H9 (cell line): ENCODE data around the gene PARD3. TPM values are rescaled to one million over a fixed set of nuclear protein-coding genes. Genes with fewer than 3 reads are reported as not detected.

Source experiments
- DNase-seq: peaks from one replicate; pipeline ENCODE4 v3.0.0-alpha.2; 2017
- H2AFZ ChIP-seq: one replicate; pipeline ENCODE4 v1.6.1; 2013; ENCODE audit warnings: mild to moderate bottlenecking, low read length, control low read depth, moderate library complexity
- H2AK5ac ChIP-seq: 2 replicates; pipeline ENCODE4 v1.6.1; 2013; ENCODE audit warnings: low read length, control low read depth, mixed read lengths; ENCODE audit not compliant: insufficient read length
- H2BK120ac ChIP-seq: one replicate; pipeline ENCODE4 v1.6.1; 2013; ENCODE audit warnings: low read depth, mild to moderate bottlenecking, low read length, control low read depth, inconsistent platforms; ENCODE audit not compliant: poor library complexity, severe bottlenecking
- H2BK12ac ChIP-seq: 2 replicates; pipeline ENCODE4 v1.6.1; 2013; ENCODE audit warnings: low read length, control low read depth, mixed read lengths, low read depth; ENCODE audit not compliant: insufficient read length
- H2BK15ac ChIP-seq: 2 replicates; pipeline ENCODE4 v1.6.1; 2013; ENCODE audit warnings: low read depth, low read length, control low read depth
- H2BK20ac ChIP-seq: one replicate; pipeline ENCODE4 v1.6.1; 2013; ENCODE audit warnings: low read depth, mild to moderate bottlenecking, low read length, control low read depth, inconsistent platforms; ENCODE audit not compliant: poor library complexity, severe bottlenecking
- H2BK5ac ChIP-seq: 2 replicates; pipeline ENCODE4 v1.6.1; 2013; ENCODE audit warnings: low read length, control low read depth, mixed read lengths; ENCODE audit not compliant: insufficient read length
- H3K14ac ChIP-seq: 2 replicates; pipeline ENCODE4 v1.6.1; 2013; ENCODE audit warnings: low read length, control low read depth; ENCODE audit not compliant: insufficient read depth
- H3K18ac ChIP-seq: 2 replicates; pipeline ENCODE4 v1.6.1; 2013; ENCODE audit warnings: low read depth, mild to moderate bottlenecking, mixed read lengths, low read length, control low read depth; ENCODE audit not compliant: insufficient read length
- H3K23ac ChIP-seq: 2 replicates; pipeline ENCODE4 v1.6.1; 2013; ENCODE audit warnings: low read length, control low read depth, mixed read lengths, low read depth; ENCODE audit not compliant: insufficient read length
- H3K23me2 ChIP-seq: 2 replicates; pipeline ENCODE4 v1.6.1; 2013; ENCODE audit warnings: low read depth, mild to moderate bottlenecking, mixed read lengths, low read length, control low read depth; ENCODE audit not compliant: insufficient read length, poor library complexity, severe bottlenecking
- H3K27ac ChIP-seq: 2 replicates; pipeline ENCODE4 v1.5.1; 2013; ENCODE audit warnings: low read length, control low read depth, mixed read lengths, low read depth; ENCODE audit not compliant: insufficient read length
- H3K27me3 ChIP-seq: 2 replicates; pipeline ENCODE4 v1.6.1; 2013; ENCODE audit warnings: low read length, control low read depth, inconsistent platforms; ENCODE audit not compliant: insufficient read depth
- H3K4ac ChIP-seq: 2 replicates; pipeline ENCODE4 v1.6.1; 2013; ENCODE audit warnings: low read depth, mild to moderate bottlenecking, control low read depth, inconsistent platforms, low read length, moderate library complexity
- H3K4me1 ChIP-seq: 2 replicates; pipeline ENCODE4 v1.6.1; 2013; ENCODE audit warnings: low read length, control low read depth, inconsistent platforms; ENCODE audit not compliant: insufficient read depth
- H3K4me2 ChIP-seq: 2 replicates; pipeline ENCODE4 v1.6.1; 2013; ENCODE audit warnings: low read length, control low read depth, mixed read lengths; ENCODE audit not compliant: insufficient read length, insufficient read depth
- H3K56ac ChIP-seq: 2 replicates; pipeline ENCODE4 v1.6.1; 2013; ENCODE audit warnings: low read depth, mild to moderate bottlenecking, mixed read lengths, low read length, control low read depth; ENCODE audit not compliant: insufficient read length
- H3K79me1 ChIP-seq: 2 replicates; pipeline ENCODE4 v1.6.1; 2013; ENCODE audit warnings: low read depth, mild to moderate bottlenecking, moderate library complexity, low read length, control low read depth, inconsistent platforms; ENCODE audit not compliant: insufficient read depth, poor library complexity, severe bottlenecking
- H3K79me2 ChIP-seq: 2 replicates; pipeline ENCODE4 v1.6.1; 2013; ENCODE audit warnings: low read length, control low read depth, inconsistent platforms; ENCODE audit not compliant: insufficient read depth
- H3K9ac ChIP-seq: 2 replicates; pipeline ENCODE4 v1.6.1; 2013; ENCODE audit warnings: low read length, control low read depth, mixed read lengths; ENCODE audit not compliant: insufficient read length; ENCODE audit errors: extremely low read depth
- H3K9me3 ChIP-seq: one replicate; pipeline ENCODE4 v1.6.1; 2013; ENCODE audit warnings: low read depth, low read length, inconsistent platforms; ENCODE audit not compliant: control insufficient read depth
- H3T11ph ChIP-seq: one replicate; pipeline ENCODE4 v1.6.1; 2013; ENCODE audit warnings: mild to moderate bottlenecking, low read length, control low read depth, inconsistent platforms
- H4K20me1 ChIP-seq: one replicate; pipeline ENCODE4 v1.6.1; 2013; ENCODE audit not compliant: control insufficient read depth, insufficient read length, insufficient read depth
- H4K5ac ChIP-seq: 2 replicates; pipeline ENCODE4 v1.6.1; 2013; ENCODE audit warnings: low read depth, mild to moderate bottlenecking, mixed read lengths, low read length, control low read depth; ENCODE audit not compliant: insufficient read length
- H4K8ac ChIP-seq: replicated peaks from 2 replicates; pipeline ENCODE4 v1.6.1; 2013; ENCODE audit warnings: low read length, control low read depth, mixed read lengths, low read depth; ENCODE audit not compliant: insufficient read length
- H4K91ac ChIP-seq: 2 replicates; pipeline ENCODE4 v1.6.1; 2013; ENCODE audit warnings: low read depth, mild to moderate bottlenecking, moderate library complexity, mixed read lengths, low read length, control low read depth; ENCODE audit not compliant: insufficient read length
- H3K27ac Mint-ChIP-seq, 3 experiments: 2 replicates in 2 of 3; 3 replicates in 1 of 3; pipeline ENCODE4 v1.8.0; 2020 to 2021; ENCODE audit warnings: mixed read lengths in 3 of 3, mild to moderate bottlenecking in 1 of 3, moderate library complexity in 1 of 3
- H3K27me3 Mint-ChIP-seq: 2 replicates; pipeline ENCODE4 v1.8.0; 2021; ENCODE audit warnings: low read depth, mild to moderate bottlenecking, moderate library complexity, mixed read lengths
- H3K36me3 Mint-ChIP-seq, 3 experiments: 2 replicates in 2 of 3; 3 replicates in 1 of 3; pipeline ENCODE4 v1.8.0; 2020 to 2021; ENCODE audit warnings: low read depth in 3 of 3, mixed read lengths in 3 of 3; ENCODE audit not compliant: insufficient read depth in 1 of 3
- H3K4me1 Mint-ChIP-seq, 2 experiments: 2 replicates each; pipeline ENCODE4 v1.8.0; 2020; ENCODE audit warnings: mixed read lengths in 2 of 2
- H3K4me3 Mint-ChIP-seq, 2 experiments: 2 replicates in 1 of 2; 3 replicates in 1 of 2; pipeline ENCODE4 v1.8.0; 2020 to 2021; ENCODE audit warnings: mild to moderate bottlenecking in 2 of 2, mixed read lengths in 2 of 2, moderate library complexity in 1 of 2
- H3K9me3 Mint-ChIP-seq, 2 experiments: 2 replicates in 1 of 2; 3 replicates in 1 of 2; pipeline ENCODE4 v1.8.0; 2020; ENCODE audit warnings: mild to moderate bottlenecking in 2 of 2, mixed read lengths in 2 of 2, moderate library complexity in 1 of 2
- WGBS: extraction: QIAGEN DNeasy Blood & Tissue Kit; methylation state at CpG from one replicate; pipeline ENCODE4 v1.1.7; 2013; ENCODE audit warnings: missing lambda C conversion rate, low lambda C conversion rate, mixed read lengths; ENCODE audit not compliant: insufficient read length; ENCODE audit errors: extremely low coverage; 5-methylcytosine and 5-hydroxymethylcytosine counted together
- total RNA-seq: library from RNA; stranded (reverse); gene quantifications from 2 replicates; pipeline ENCODE4 v1.2.1, GENCODE V29; 2021
- TF ChIP-seq, protein P1 (sequence below): fragments of 200-600 bp; sonication (generic); conservative IDR thresholded peaks from 3 replicates; pipeline ENCODE4 v1.8.0; 2021; ENCODE audit warnings: antibody characterized with exemption, mild to moderate bottlenecking

Gene PARD3
- total RNA-seq, 1 experiment from 2014 or later: 44.7 TPM

DNA sequence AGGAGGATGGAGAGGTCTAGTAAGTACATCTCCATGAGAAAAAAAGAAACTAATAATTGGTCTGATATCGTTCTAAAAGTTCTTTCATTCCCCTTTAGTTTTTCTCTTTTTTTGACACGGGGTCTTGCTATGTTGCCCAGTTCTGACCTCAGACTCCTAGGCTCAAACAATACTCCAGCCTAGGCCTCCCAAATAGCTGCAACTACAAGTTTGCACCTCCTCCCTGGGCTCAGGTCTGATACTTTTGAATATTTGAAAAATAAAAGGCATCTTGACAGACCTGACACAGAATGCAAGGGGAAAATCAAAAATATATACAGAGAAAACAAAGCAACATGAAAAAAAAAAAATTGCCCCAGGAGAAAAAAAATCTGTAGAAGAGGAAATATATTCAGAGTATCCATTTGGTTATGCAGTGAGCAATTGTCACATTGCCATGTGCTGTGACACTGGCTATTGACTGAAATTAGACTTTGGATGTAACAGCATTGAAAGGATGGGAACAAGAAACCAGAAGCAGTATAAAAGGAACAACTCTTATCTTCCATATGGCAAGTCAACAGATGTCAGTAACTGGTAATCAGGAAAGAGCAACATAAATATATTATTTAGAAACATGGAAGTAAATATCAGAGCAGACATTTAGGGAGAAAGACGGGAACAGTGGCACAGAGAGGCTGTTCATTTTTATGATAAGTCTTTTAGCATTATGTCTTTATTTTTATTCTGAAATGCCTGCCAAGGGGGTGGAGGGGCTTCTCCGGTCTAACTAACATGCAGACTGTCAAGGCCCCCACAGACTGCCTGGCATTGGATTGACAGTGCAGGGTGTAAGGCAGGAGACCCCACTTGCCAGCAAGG, 408.4 kb downstream of the PARD3 start:
- no peak overlapping the region for H3K4ac ChIP-seq
- H3K4me1 ChIP-seq: no peaks in the 10 kb centered on the region; the same call in 1 of the 2 replicates
- DNase-seq: no peak
- no peak overlapping the region for H3K18ac ChIP-seq
- Mint-ChIP-seq H3K4me3 (no peak overlapping the region), H3K4me1 (peaks cover 14 to 18% of the 10 kb centered on the region in 2 experiments), H3K27me3 (no peaks in the 10 kb centered on the region), H3K36me3 (no peaks in the 10 kb centered on the region), H3K27ac (no peak overlapping the region), H3K9me3 (no peaks in the 10 kb centered on the region)
- peaks cover 3% of the 10 kb centered on the region for H3K79me1 ChIP-seq
- H3K14ac ChIP-seq: no peak overlapping the region
- H4K20me1 ChIP-seq: no peaks in the 10 kb centered on the region
- H4K5ac ChIP-seq: no peak overlapping the region
- no peaks in the 10 kb centered on the region for H3K27me3 ChIP-seq
- no peak overlapping the region for H2AFZ ChIP-seq
- no peaks in the 10 kb centered on the region for H3K79me2 ChIP-seq
- H3K23me2 ChIP-seq: no peaks in the 10 kb centered on the region
- no peak overlapping the region for H2BK15ac ChIP-seq
- no peak overlapping the region for H2BK5ac ChIP-seq
- no peak overlapping the region for H3K56ac ChIP-seq
- H2BK20ac ChIP-seq: no peak overlapping the region
- H4K8ac ChIP-seq: no peak overlapping the region
- no peaks in the 10 kb centered on the region for H3K9me3 ChIP-seq
- no peak overlapping the region for H3K23ac ChIP-seq
- no peak overlapping the region for H3K9ac ChIP-seq
- TF ChIP-seq, protein P1, sequence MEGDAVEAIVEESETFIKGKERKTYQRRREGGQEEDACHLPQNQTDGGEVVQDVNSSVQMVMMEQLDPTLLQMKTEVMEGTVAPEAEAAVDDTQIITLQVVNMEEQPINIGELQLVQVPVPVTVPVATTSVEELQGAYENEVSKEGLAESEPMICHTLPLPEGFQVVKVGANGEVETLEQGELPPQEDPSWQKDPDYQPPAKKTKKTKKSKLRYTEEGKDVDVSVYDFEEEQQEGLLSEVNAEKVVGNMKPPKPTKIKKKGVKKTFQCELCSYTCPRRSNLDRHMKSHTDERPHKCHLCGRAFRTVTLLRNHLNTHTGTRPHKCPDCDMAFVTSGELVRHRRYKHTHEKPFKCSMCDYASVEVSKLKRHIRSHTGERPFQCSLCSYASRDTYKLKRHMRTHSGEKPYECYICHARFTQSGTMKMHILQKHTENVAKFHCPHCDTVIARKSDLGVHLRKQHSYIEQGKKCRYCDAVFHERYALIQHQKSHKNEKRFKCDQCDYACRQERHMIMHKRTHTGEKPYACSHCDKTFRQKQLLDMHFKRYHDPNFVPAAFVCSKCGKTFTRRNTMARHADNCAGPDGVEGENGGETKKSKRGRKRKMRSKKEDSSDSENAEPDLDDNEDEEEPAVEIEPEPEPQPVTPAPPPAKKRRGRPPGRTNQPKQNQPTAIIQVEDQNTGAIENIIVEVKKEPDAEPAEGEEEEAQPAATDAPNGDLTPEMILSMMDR: no peak
- no peak overlapping the region for H2BK120ac ChIP-seq
- H2BK12ac ChIP-seq: no peak overlapping the region
- H3K4me2 ChIP-seq: no peak overlapping the region
- H3T11ph ChIP-seq: no peak overlapping the region
- H3K27ac ChIP-seq: no peak overlapping the region
- WGBS: no CpG with 5 or more reads among the region's 4 CpGs
- no peak overlapping the region for H2AK5ac ChIP-seq
- no peak overlapping the region for H4K91ac ChIP-seq
